GM12874 (cell line): Measurements from ENCODE around the gene LRP5.

Experiments
- TF ChIP-seq, protein P1 (sequence below): IDR thresholded peaks from 2 replicates; pipeline ENCODE4 v1.5.1; 2011; ENCODE audit warnings: low read depth, mild to moderate bottlenecking, control low read depth, low read length, moderate library complexity; ENCODE audit not compliant: insufficient read depth

The LRP5 gene

DNA sequence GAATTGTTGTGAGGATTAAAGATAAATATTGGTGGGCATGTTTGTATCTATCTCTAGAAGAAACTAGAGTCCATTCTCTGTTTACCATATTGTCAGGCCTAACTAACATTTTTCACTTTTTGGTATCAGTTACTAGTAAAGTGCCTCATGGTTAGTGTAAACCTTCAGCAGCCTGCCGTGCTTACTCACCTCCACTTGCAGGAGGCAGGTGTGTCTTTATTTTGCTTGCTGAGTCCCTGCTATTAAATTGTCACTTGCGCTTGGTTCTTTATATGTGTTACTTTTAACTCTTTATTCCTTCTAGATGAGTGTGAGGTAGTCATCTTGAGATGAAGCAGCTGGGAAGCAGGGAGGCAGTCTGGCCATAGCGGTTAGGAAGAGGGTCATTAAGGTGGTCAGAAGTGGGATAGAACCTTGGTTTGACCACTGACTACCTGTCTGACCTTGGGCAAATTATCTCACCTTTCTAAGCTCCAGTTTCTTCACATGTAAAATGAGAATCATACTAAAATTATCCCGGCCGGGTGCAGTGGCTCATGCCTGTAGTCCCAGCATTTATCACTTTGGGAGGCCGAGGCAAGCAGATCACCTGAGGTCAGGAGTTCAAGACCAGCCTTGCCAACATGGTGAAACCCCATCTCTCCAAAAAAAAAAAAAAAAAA lies 169.3 kb downstream of the LRP5 start:
- TF ChIP-seq, protein P1, sequence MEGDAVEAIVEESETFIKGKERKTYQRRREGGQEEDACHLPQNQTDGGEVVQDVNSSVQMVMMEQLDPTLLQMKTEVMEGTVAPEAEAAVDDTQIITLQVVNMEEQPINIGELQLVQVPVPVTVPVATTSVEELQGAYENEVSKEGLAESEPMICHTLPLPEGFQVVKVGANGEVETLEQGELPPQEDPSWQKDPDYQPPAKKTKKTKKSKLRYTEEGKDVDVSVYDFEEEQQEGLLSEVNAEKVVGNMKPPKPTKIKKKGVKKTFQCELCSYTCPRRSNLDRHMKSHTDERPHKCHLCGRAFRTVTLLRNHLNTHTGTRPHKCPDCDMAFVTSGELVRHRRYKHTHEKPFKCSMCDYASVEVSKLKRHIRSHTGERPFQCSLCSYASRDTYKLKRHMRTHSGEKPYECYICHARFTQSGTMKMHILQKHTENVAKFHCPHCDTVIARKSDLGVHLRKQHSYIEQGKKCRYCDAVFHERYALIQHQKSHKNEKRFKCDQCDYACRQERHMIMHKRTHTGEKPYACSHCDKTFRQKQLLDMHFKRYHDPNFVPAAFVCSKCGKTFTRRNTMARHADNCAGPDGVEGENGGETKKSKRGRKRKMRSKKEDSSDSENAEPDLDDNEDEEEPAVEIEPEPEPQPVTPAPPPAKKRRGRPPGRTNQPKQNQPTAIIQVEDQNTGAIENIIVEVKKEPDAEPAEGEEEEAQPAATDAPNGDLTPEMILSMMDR = no peak

DNA sequence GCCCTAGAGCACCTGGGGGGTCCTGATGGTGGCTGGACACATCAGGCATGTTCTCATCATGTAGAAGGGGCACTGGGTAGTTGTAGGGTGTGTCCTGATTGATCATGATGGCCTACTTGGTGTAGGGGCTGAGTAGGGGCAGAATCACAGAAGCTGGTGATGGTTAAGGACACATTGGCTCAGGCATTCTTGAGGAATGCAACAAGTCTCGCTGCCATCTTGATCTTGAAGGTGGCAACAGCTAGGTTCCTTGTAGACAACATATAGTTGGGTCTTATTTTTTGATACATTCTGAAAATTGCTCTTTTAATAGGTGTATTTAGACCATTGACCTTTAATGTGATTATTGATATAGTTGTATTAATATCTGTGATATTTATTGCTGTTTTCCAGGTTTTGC lies 176.2 kb downstream of the LRP5 start:
- TF ChIP-seq, protein P1 = no peak

DNA sequence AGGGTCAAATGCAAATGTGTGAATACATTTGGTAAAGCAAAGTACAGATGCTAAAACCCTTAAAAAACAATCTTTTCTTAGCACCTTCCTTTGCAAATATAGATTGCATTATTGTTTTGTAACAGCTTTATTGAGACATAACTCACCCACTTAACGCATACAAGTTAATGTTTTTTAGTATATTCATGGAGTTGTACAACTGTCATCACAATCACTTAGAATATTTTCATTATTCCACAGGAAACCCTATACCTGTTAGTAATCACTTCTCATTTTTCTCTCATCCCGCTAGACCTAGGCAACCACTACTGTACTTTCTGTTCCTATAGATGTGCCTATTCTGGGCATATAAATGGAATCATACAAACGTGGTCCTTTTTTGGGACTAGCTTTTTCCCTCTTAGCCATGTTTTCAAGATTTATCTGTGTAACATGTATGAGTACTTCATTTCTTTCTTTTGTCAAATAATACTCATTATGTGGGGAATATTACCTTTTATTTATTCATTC lies 182.9 kb downstream of the LRP5 start:
- TF ChIP-seq, protein P1 = no peak

DNA sequence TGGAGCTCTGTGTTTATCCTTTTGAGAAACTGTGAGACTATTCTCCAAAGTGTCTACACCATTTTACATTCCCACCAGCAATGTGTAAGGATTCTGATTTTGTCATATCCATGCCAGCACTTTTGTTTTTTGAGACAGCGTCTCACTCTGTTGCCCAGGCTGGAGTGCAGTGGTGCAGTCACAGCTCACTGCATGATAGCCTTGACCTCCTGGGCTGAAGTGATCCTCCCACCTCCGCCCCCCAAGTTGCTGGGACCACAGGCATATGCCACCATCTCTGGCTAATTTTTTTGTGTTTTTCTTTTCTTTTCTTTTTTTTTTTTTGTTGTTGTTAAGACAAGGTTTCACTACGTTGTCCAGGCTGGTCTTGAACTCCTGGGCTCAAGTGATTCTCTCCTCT lies 183.5 kb downstream of the LRP5 start:
- TF ChIP-seq, protein P1 = no peak

DNA sequence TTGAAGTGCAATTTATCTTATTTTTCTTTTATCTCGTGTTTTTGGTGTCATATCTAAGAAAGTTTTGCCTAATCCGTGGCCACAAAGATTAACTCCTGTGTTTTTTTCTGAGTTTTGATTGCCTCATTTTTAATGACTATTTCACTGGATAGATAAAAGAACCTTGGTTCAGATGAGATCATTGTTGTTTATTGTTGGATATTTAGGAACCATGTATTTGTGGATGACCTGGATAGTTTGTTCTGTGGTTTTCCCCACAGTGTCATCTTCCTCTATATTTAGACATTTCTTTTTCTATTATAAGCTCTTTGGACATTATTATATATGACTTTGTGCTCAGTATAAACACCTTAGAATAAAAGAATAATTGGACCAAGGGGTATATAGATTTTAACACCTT lies 185.4 kb downstream of the LRP5 start:
- TF ChIP-seq, protein P1 = no peak

DNA sequence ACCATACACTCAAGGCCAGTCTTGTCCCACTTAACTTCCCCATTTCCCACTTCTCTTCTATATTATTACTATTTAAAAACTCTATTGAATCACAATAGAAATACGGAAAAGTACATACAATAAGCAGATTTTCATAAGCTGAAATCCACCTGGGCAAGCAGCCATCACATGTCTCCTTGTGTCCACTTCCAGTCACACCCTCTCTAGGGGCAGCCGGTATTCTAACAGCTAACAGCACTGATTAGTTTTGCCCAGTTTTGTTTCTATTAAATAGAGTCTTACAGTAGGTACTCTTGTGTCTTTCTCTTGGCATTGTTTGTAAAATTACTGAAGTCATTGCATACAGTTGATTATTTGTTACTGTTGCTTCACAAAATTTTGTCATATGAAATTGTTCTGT lies 185.9 kb downstream of the LRP5 start:
- TF ChIP-seq, protein P1 = no peak
